G401 (cell line): ENCODE results near the gene GLI2. TPM values are rescaled to one million over a fixed set of nuclear protein-coding genes. Genes with fewer than 3 reads are reported as not detected.

Experiments used
- DNase-seq: peaks from one replicate; pipeline ENCODE4 v3.0.0-alpha.2; 2015; ENCODE audit warnings: low spot score
- in situ Hi-C: cut with HindIII; loops from 2 replicates; pipeline ENCODE4 v1.10.0; 2016; ENCODE audit warnings: low sequenced_read_pairs, mixed read lengths
- total RNA-seq: library from RNA; depleted of rRNA; stranded (reverse); fragments of >200 nt; shearing (Covaris generic); gene quantifications from 2 replicates; pipeline ENCODE4 v1.2.3, GENCODE V29; 2014

The GLI2 gene
- total RNA-seq, 1 experiment from 2014 or later, result not detected

DNA sequence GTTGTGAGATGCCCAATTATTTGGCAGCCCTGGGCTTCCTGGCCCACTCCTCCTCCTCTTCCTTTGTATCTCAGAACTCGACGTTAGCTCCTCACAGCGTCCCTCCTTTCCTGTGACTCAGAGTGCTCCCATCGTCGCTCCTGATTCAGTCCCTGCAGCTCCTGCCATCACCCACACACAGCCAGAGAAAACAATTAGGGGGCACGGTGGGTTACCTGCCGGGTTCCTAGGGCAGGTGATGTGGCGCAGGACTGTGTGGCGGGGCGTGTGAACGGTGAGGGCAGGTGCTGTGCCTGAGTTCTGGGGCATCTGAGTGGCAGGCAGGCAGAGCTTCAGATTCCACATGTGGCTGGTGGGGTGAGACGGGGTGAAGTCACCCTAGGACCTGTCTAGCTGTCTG is 42.6 kb downstream of the GLI2 start:
- in situ Hi-C loops, result no loop called here
- DNase-seq, result no peak

DNA sequence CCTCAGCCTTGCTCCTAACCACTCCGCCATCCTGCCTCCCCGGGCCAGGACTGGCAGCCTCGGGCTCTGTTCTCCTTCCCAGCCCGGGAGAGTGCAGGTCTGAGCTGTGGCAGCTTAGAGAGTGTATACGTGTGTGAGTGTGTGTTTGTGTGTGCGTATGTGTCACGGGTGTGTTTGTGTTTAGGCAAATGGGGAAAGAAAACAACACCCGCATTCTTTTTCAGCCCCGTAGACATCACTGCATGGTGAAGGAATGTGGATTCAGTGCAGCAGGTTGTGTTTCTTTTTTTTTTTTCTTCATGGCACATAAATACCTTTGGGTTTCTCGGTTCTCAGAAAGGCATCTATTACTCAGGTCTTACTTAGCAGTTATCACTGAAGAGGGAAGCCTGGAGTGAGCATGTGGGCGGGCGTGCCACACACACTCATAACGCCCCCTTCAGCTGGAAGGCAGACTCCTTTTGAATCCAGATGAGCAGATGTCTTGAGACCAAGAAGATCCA is 44.2 kb downstream of the GLI2 start:
- DNase-seq, result no peak
- in situ Hi-C loops, result no loop called here

DNA sequence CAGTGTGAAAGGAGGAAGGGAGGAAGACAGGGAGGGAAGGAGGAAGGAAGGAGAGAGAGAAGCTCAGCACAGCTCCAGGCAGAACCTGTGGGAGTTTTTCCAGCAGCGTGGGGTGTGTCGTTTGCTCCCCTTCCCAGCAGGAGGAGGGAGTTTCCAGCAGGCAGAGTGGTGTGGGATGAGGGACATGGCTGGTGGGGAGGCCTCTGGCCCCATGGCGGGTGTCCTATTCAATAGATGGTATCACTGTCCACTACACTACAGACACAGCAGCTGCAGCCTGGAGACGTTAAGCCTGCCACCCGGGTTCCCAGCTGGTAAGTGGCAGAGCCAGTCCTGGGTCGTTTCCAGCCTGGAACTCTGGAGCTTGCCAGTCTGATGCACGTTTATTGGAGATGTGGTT is 44.7 kb downstream of the GLI2 start:
- DNase-seq, result no peak
- in situ Hi-C loops, result no loop called here

DNA sequence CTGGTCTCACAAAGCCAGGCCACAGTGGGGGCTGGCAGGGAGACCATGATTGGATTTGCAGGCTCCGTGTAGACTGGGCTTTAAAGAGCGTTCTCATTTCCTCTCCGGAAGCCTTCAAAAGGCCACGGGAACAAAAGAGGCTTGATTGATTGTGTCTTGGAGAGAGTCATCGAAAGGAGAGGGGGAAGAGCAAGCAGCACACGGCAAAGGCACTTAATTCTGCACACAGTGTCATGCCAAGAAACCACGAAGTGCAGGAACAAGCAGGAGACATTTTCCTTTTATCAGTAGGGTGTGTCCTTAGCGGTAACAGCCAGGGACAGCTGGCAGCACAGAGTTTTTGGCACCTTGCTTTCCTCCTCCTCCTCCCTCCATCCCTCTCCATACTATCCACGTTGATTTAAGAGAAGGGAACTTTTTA is 47.7 kb downstream of the GLI2 start:
- DNase-seq, result peak; percentile 53
- in situ Hi-C loops, result no loop called here

DNA sequence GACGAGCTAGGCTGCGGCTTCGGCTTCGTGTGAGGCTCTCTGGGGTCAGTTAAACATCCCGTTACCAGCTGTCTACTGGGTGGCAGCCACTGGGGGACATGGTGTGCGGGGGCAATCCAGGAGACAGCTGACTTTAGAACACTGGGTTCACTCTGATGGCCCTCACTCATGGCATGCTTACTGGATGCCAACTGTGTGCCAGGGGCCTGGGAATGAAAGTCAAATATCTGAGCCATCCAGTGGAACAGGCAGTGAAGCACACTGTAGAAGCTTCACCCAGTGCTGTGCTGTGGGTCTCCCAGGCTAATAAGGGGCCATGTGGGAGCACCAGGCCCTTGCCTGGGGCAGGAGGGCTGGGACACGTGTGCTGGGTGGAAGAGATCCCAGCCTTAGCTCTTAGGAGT is 48.3 kb downstream of the GLI2 start:
- no peak for DNase-seq
- in situ Hi-C loops, result no loop called here
